Activated CD4-positive, alpha-beta T cell treated with anti-CD3 and anti-CD28 coated beads for 24 hours (primary cell): ENCODE data around the gene ILF2.

ENCODE experiments used
- DNase-seq, 2 donors: peaks; one replicate each; pipeline ENCODE4 v3.0.0-alpha.2; 2020; ENCODE audit warnings: low read depth in 2 of 2

The ILF2 gene

GRCh38 chr1:153627715-153628626, 42.8 kb downstream of the ILF2 start, which contains the start of gene S100A1:
Gene S100A1 (plus strand): TSS chr1:153628434. CDS start chr1:153630522, 2,088 bp downstream.
- DNase-seq: no peak

- no peak for DNase-seq
Measured at GRCh38 chr1:153626904-153627714, 43.7 kb downstream of the ILF2 start, which contains the start of gene S100A13. Gene S100A13 (minus strand): TSS chr1:153627505. CDS start chr1:153626472, 1,033 bp downstream.

GRCh38 chr1:153626477-153626903, 44.3 kb downstream of the ILF2 start:
- DNase-seq: no peak

- DNase-seq: no peak
Measured at GRCh38 chr1:153624965-153625611, 45.7 kb downstream of the ILF2 start.

GRCh38 chr1:153623101-153623500, 47.7 kb downstream of the ILF2 start:
- DNase-seq: no peak

GRCh38 chr1:153619171-153619570, 51.6 kb downstream of the ILF2 start:
- DNase-seq: no peak

- DNase-seq: peak in 1 of 2 donors; percentile 70
Measured at GRCh38 chr1:153617663-153618062, 53.1 kb downstream of the ILF2 start.

GRCh38 chr1:153616917-153617311, 53.9 kb downstream of the ILF2 start:
- no peak for DNase-seq

- DNase-seq: no peak
Measured at GRCh38 chr1:153616144-153616916, 54.5 kb downstream of the ILF2 start, which contains the start of gene S100A14. Gene S100A14 (minus strand): TSS chr1:153616325. CDS start chr1:153615858, 467 bp downstream.

GRCh38 chr1:153615406-153615805, 55.4 kb downstream of the ILF2 start:
- DNase-seq: no peak

- no peak for DNase-seq
Measured at GRCh38 chr1:153614906-153615305, 55.9 kb downstream of the ILF2 start.

GRCh38 chr1:153614189-153614900, 56.4 kb downstream of the ILF2 start:
- no peak for DNase-seq

- no peak for DNase-seq
Measured at GRCh38 chr1:153613406-153613805, 57.4 kb downstream of the ILF2 start.

GRCh38 chr1:153612755-153613331, 58.0 kb downstream of the ILF2 start, which contains the start of gene S100A16:
Gene S100A16 (minus strand): TSS chr1:153613137. CDS start chr1:153608151, 4,986 bp downstream.
- no peak for DNase-seq

GRCh38 chr1:153612111-153612754, 58.6 kb downstream of the ILF2 start:
- DNase-seq: no peak
